Stomach (tissue), 9 donors: Measurements from ENCODE around the gene TIGD7. TPM values are rescaled to one million over a fixed set of nuclear protein-coding genes. Genes with fewer than 3 reads are reported as not detected.

Source experiments
- DNase-seq, 2 donors: peaks; one replicate each; pipeline versions ENCODE4 v3.0.0 to v3.0.0-alpha.2; 2013 to 2019
- H3K27ac ChIP-seq, 5 donors: fragments of 200-600 bp in 4 of 5; sonication (generic) in 4 of 5; one replicate each; pipeline ENCODE4 v1.5.1; 2013 to 2019; ENCODE audit warnings: mild to moderate bottlenecking in 1 of 5, moderate library complexity in 1 of 5
- H3K27me3 ChIP-seq, 3 donors: fragments of 200-600 bp; sonication (generic); one replicate each; pipeline ENCODE4 v1.5.1; 2017 to 2019; ENCODE audit warnings: mixed run types in 1 of 3
- H3K36me3 ChIP-seq, 4 donors: fragments of 200-600 bp; sonication (generic); 1 replicate in 3 of 4; 2 replicates in 1 of 4; pipeline ENCODE4 v1.5.1; 2016 to 2019
- H3K4me1 ChIP-seq, 4 donors: fragments of 200-600 bp; sonication (generic); one replicate each; pipeline ENCODE4 v1.5.1; 2016 to 2019
- H3K4me3 ChIP-seq, 4 donors: fragments of 200-600 bp; sonication (generic) in 3 of 4; one replicate each; pipeline ENCODE4 v1.5.1; 2016 to 2019; ENCODE audit warnings: mild to moderate bottlenecking in 1 of 4
- H3K9me3 ChIP-seq, 4 donors: fragments of 200-600 bp; sonication (generic); one replicate each; pipeline ENCODE4 v1.5.1; 2016 to 2019
- EP300 ChIP-seq: sonication (generic); formaldehyde crosslinking; IDR thresholded peaks from one replicate; pipeline ENCODE4 v1.6.1; 2017; ENCODE audit warnings: antibody characterized with exemption
- POLR2A ChIP-seq, 4 donors: fragments of 450-650 bp; IDR thresholded peaks; one replicate each; pipeline ENCODE4 v1.6.1; 2016; ENCODE audit warnings: antibody characterized with exemption in 4 of 4, control low read depth in 2 of 4, mild to moderate bottlenecking in 1 of 4, moderate library complexity in 1 of 4
- POLR2AphosphoS5 ChIP-seq, 3 donors: sonication (generic); formaldehyde crosslinking; IDR thresholded peaks; one replicate each; pipeline ENCODE4 v1.6.1; 2016; ENCODE audit warnings: antibody characterized with exemption in 3 of 3
- WGBS, 5 donors: extraction: QIAGEN DNeasy Blood & Tissue Kit in 3 of 5; methylation state at CpG; one replicate each; pipeline versions ENCODE4 v1.1.5 to v1.1.7; 2013 to 2018; 5-methylcytosine and 5-hydroxymethylcytosine counted together
- intact Hi-C: fragments of 100-400 bp; cut with DNase I; formaldehyde crosslinking; loops from one replicate; pipeline ENCODE4 v1.15.1; 2023; ENCODE audit warnings: low total_unique reads
- polyA plus RNA-seq, 3 donors: library from polyadenylated mRNA; stranded (reverse); fragments of 200-250 nt; gene quantifications; one replicate each; pipeline ENCODE4 v1.2.3, GENCODE V29; 2013
- total RNA-seq, 5 donors: library from RNA; depleted of rRNA; stranded (reverse); fragments of >200 nt; gene quantifications; one replicate each; pipeline versions ENCODE4 v1.1.0 to v1.2.3, GENCODE V29; 2014 to 2016
- TF ChIP-seq, protein P1 (sequence below), 7 experiments: fragments of 450-650 bp in 4 of 7; fragments of 200-600 bp in 3 of 7; sonication (generic) in 3 of 7; IDR thresholded peaks; one replicate each; pipeline ENCODE4 v1.5.1; 2016 to 2019; ENCODE audit warnings: antibody characterized with exemption in 7 of 7, control low read depth in 2 of 7, mild to moderate bottlenecking in 1 of 7
- donor health status: healthy with polysubstance abuse.
- donor health status: Bipolar disorder and iron deficiency.
- donor health status: healthy.

The TIGD7 gene
- total and polyA plus RNA-seq, 8 donors = 1.6 to 8.3 (median 2.4) TPM; not detected in 2

GRCh38 chr16:3306078-3306477, 848 bp upstream of the TIGD7 start:
- H3K27me3 ChIP-seq = no peaks in the 10 kb centered on the region
- peaks cover 27 to 66% (median 46%) of the 10 kb centered on the region in 4 donors for H3K36me3 ChIP-seq
- H3K4me3 ChIP-seq = peak overlapping the region; percentile 56 to 80 (median 74)
- peak overlapping the region; percentile 84 to 93 (median 92) for H3K27ac ChIP-seq
- intact Hi-C loops = no loop called here
- no peak for DNase-seq
- H3K9me3 ChIP-seq = peaks cover 22 to 93% (median 77%) of the 10 kb centered on the region in 4 donors
- 57 to 73% (median 65%) methylated on average over 11 of the region's 11 CpGs for WGBS, 5 donors
- H3K4me1 ChIP-seq = peaks cover 9 to 25% (median 22%) of the 10 kb centered on the region in 4 donors
- no peak for TF ChIP-seq POLR2AphosphoS5 (IDR thresholded peaks at IDR 0.05)
- no peak for TF ChIP-seq POLR2A (IDR thresholded peaks at IDR 0.05)
- TF ChIP-seq EP300 = no peak
- TF ChIP-seq, protein P1, sequence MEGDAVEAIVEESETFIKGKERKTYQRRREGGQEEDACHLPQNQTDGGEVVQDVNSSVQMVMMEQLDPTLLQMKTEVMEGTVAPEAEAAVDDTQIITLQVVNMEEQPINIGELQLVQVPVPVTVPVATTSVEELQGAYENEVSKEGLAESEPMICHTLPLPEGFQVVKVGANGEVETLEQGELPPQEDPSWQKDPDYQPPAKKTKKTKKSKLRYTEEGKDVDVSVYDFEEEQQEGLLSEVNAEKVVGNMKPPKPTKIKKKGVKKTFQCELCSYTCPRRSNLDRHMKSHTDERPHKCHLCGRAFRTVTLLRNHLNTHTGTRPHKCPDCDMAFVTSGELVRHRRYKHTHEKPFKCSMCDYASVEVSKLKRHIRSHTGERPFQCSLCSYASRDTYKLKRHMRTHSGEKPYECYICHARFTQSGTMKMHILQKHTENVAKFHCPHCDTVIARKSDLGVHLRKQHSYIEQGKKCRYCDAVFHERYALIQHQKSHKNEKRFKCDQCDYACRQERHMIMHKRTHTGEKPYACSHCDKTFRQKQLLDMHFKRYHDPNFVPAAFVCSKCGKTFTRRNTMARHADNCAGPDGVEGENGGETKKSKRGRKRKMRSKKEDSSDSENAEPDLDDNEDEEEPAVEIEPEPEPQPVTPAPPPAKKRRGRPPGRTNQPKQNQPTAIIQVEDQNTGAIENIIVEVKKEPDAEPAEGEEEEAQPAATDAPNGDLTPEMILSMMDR (IDR thresholded peaks at IDR 0.05) = no peak

DNA sequence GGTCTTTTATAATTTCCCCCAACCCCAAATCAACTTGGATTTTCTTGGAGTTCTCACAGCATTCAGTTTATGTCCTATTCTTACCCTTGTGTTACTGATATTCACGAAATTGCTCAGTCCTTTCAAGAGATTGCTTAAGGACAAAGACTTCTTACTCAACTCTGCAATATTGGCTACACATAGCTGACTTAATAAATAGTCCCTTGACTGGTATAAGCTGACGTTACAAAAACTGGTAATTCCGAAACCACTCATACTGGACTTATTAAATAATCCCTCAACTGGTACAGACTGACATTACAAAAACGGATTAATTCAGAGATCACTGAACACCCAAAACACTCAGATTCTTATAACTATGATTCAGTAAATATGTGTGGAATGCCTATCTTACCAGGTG, 860 bp downstream of the TIGD7 start:
- intact Hi-C loops = no loop called here
- DNase-seq = no peak
- H3K4me1 ChIP-seq = peaks cover 9 to 25% (median 22%) of the 10 kb centered on the region in 4 donors
- no peak for TF ChIP-seq POLR2A (IDR thresholded peaks at IDR 0.05)
- TF ChIP-seq EP300 = no peak
- TF ChIP-seq, protein P1 (IDR thresholded peaks at IDR 0.05) = no peak
- TF ChIP-seq POLR2AphosphoS5 (IDR thresholded peaks at IDR 0.05) = no peak
- peak overlapping the region; percentile 56 to 80 (median 74) for H3K4me3 ChIP-seq
- 72 to 81% (median 75%) methylated on average over 4 of the region's 4 CpGs for WGBS, 5 donors
- peaks cover 18 to 93% (median 78%) of the 10 kb centered on the region in 4 donors for H3K9me3 ChIP-seq
- H3K27ac ChIP-seq = peak overlapping the region in 1 of 5 donors; percentile 92
- H3K27me3 ChIP-seq = no peaks in the 10 kb centered on the region
- peaks cover 38 to 68% (median 51%) of the 10 kb centered on the region in 4 donors for H3K36me3 ChIP-seq

- no peaks in the 10 kb centered on the region for H3K27me3 ChIP-seq
- intact Hi-C loops = loop anchor here (10.0 kb wide), 1 partner anchor 51 kb away; no protein-coding TSS in a partner anchor
- H3K36me3 ChIP-seq = peaks cover 39 to 83% (median 59%) of the 10 kb centered on the region in 4 donors
- peaks cover 66 to 100% (median 92%) of the 10 kb centered on the region in 4 donors for H3K9me3 ChIP-seq
- H3K27ac ChIP-seq = no peak overlapping the region
- no peak for TF ChIP-seq EP300
- TF ChIP-seq, protein P1 (IDR thresholded peaks at IDR 0.05) = no peak
- no peak for TF ChIP-seq POLR2AphosphoS5 (IDR thresholded peaks at IDR 0.05)
- no peak for TF ChIP-seq POLR2A (IDR thresholded peaks at IDR 0.05)
- H3K4me3 ChIP-seq = no peak overlapping the region
- WGBS, 5 donors = 59 to 75% (median 67%) methylated on average over 13 of the region's 13 CpGs
- H3K4me1 ChIP-seq = no peaks in the 10 kb centered on the region
- DNase-seq = no peak
These were observed 9.4 kb downstream of the TIGD7 start for GRCh38 chr16:3295783-3296182.

DNA sequence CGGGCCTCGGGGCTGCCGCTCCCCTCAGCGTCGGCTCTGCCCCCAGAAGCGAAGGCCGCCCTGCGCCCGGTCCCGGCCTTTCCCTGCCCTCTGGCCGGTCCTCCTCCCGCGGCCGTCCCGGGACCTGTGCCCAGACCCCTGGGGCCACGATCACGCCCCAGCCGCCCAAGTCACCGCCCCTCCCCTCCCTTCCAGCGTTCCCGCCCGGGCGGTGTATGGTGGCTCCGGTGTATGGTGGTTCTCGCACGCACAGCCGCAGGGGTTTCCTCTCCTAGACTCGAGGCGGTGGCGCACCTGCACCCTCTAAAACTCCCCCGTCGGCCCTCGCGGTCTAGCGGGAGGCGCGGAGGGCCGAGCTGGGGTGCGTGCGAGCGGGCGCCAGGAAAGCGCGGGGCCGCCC, 10.0 kb downstream of the TIGD7 start:
- 34 to 57% (median 39%) methylated on average over 29 to 45 of the region's 45 CpGs for WGBS, 5 donors
- no peak for TF ChIP-seq POLR2A (IDR thresholded peaks at IDR 0.05)
- no peak for TF ChIP-seq EP300
- TF ChIP-seq, protein P1 (IDR thresholded peaks at IDR 0.05) = no peak
- TF ChIP-seq POLR2AphosphoS5 (IDR thresholded peaks at IDR 0.05) = no peak

More for the DNA sequence above, 10.0 kb downstream of the TIGD7 start:
- intact Hi-C loops = loop anchor here (10.0 kb wide), 1 partner anchor 50 kb away; no protein-coding TSS in a partner anchor
- Histone ChIP-seq H3K36me3 (peaks cover 39 to 83% (median 59%) of the 10 kb centered on the region in 4 donors), H3K4me3 (no peak overlapping the region), H3K4me1 (no peaks in the 10 kb centered on the region), H3K27me3 (no peaks in the 10 kb centered on the region), H3K27ac (no peak overlapping the region), H3K9me3 (peaks cover 71 to 100% (median 92%) of the 10 kb centered on the region in 4 donors)
- no peak for DNase-seq
